SK-N-SH (cell line): ENCODE results near the gene OTUD7B.

ENCODE experiments used
- EP300 ChIP-seq, 2 experiments: IDR thresholded peaks; 2 replicates each; pipeline versions ENCODE4 v1.4.0 to v1.6.1; 2012; ENCODE audit warnings: borderline replicate concordance in 1 of 2, low read depth in 1 of 2, low read length in 1 of 2
- EZH2phosphoT487 ChIP-seq: fragments of 200-600 bp; sonication (generic); IDR thresholded peaks from 2 replicates; pipeline ENCODE4 v1.6.1; 2017; ENCODE audit warnings: low read depth, mixed run types, mild to moderate bottlenecking, antibody characterized with exemption, moderate library complexity, borderline replicate concordance
- NRF1 ChIP-seq: IDR thresholded peaks from 2 replicates; pipeline ENCODE4 v1.6.1; 2012; ENCODE audit warnings: low read depth, mild to moderate bottlenecking, low read length
- SMC3 ChIP-seq: IDR thresholded peaks from 2 replicates; pipeline ENCODE4 v1.6.1; 2012; ENCODE audit warnings: low read depth, low read length, improper control_type of control experiment
- TF ChIP-seq, protein P1 (sequence below): fragments of 200-600 bp; sonication (generic); IDR thresholded peaks from 2 replicates; pipeline ENCODE4 v1.6.1; 2017; ENCODE audit warnings: antibody characterized with exemption, mild to moderate bottlenecking, moderate library complexity
- TF ChIP-seq, protein P2 (sequence below): IDR thresholded peaks from 2 replicates; pipeline ENCODE4 v1.4.0; 2012; ENCODE audit warnings: low read depth, borderline replicate concordance
- TF ChIP-seq, protein P3 (sequence below): fragments of 150-350 bp; IDR thresholded peaks from 2 replicates; pipeline ENCODE4 v1.6.1; 2017; ENCODE audit warnings: antibody characterized with exemption, low read length, low read depth, borderline replicate concordance

DNA sequence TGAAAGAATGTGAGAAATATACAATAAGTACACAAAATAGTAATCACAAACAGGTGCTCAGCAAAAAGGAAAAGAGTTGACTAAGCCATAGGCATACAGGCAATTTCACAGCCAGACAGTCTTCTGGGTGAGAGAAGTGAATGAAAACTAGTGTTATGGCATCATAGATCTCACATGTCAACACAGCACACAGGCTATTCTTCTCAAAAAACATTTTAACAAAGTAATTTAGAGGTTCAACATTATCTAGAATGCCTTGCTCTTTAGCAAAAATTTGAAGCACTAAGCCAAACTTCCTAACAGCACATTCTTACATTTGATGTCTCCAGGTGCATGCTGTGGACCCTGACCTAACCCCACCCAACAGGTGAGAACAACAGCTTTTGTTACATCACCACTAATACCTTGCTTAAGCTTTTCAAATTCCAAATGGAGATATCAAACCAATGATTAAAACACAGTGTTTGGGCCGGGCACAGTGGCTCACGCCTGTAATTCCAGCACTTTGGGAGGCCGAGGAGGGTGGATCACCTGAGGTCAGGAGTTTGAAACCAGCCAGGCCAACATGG is 30.5 kb downstream of the OTUD7B start:
- TF ChIP-seq, protein P1, sequence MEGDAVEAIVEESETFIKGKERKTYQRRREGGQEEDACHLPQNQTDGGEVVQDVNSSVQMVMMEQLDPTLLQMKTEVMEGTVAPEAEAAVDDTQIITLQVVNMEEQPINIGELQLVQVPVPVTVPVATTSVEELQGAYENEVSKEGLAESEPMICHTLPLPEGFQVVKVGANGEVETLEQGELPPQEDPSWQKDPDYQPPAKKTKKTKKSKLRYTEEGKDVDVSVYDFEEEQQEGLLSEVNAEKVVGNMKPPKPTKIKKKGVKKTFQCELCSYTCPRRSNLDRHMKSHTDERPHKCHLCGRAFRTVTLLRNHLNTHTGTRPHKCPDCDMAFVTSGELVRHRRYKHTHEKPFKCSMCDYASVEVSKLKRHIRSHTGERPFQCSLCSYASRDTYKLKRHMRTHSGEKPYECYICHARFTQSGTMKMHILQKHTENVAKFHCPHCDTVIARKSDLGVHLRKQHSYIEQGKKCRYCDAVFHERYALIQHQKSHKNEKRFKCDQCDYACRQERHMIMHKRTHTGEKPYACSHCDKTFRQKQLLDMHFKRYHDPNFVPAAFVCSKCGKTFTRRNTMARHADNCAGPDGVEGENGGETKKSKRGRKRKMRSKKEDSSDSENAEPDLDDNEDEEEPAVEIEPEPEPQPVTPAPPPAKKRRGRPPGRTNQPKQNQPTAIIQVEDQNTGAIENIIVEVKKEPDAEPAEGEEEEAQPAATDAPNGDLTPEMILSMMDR, result no peak
- TF ChIP-seq EP300 (IDR thresholded peaks at IDR 0.05; ENCODE audit: borderline replicate concordance in 1 of 2, low read depth in 1 of 2, low read length in 1 of 2) (no peak), EZH2phosphoT487 (no peak), NRF1 (no peak), SMC3 (no peak)
- TF ChIP-seq, protein P2, sequence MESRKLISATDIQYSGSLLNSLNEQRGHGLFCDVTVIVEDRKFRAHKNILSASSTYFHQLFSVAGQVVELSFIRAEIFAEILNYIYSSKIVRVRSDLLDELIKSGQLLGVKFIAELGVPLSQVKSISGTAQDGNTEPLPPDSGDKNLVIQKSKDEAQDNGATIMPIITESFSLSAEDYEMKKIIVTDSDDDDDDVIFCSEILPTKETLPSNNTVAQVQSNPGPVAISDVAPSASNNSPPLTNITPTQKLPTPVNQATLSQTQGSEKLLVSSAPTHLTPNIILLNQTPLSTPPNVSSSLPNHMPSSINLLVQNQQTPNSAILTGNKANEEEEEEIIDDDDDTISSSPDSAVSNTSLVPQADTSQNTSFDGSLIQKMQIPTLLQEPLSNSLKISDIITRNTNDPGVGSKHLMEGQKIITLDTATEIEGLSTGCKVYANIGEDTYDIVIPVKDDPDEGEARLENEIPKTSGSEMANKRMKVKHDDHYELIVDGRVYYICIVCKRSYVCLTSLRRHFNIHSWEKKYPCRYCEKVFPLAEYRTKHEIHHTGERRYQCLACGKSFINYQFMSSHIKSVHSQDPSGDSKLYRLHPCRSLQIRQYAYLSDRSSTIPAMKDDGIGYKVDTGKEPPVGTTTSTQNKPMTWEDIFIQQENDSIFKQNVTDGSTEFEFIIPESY, result no peak
- TF ChIP-seq, protein P3, sequence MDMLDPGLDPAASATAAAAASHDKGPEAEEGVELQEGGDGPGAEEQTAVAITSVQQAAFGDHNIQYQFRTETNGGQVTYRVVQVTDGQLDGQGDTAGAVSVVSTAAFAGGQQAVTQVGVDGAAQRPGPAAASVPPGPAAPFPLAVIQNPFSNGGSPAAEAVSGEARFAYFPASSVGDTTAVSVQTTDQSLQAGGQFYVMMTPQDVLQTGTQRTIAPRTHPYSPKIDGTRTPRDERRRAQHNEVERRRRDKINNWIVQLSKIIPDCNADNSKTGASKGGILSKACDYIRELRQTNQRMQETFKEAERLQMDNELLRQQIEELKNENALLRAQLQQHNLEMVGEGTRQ, result no peak
